Measurements from ENCODE around the gene WAPL. TPM values are rescaled to one million over a fixed set of nuclear protein-coding genes. Genes with fewer than 3 reads are reported as not detected.

The WAPL gene
- total and polyA plus RNA-seq, 2 of the 8 experiments (the other 6 are each of a cell fraction or from before 2014, with no cell fraction given), result 12.8 to 48.1 TPM

DNA sequence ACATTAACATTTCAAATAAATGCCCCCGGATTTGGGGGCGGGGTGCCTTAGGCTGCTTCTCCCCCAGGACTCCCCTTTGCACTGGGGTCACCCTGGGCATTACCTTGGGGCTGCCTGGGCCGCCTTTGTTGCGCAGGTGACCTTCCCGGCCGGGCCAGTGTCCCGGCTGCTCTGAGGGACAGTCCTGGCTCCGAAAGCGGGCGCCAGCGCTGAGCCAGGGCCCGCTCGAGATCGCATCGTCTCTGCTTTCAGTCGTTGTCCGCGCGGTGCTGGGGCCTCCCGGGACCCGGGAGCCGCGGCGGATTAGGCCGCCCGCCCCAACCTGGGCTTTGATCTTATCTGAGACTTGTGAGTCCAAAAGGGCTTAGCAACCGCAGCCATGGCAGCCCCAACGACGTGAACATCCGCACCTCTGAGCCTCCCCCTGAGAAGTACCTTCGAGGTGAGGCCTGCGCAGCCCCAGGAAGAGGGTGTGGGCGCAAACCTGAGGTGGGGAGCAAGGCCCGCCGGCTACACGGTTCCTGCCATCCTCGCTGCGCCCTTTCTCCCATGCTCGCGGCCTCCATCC lies 14.8 kb upstream of the WAPL start:
- WGBS, 2 experiments (ENCODE audit: extremely low coverage in 1 of 2, insufficient coverage in 1 of 2, insufficient read length in 1 of 2, insufficient replicate concordance in 2 of 2, low coverage in 1 of 2, low lambda C conversion rate in 2 of 2, missing lambda C conversion rate in 1 of 2), result 18% methylated on average over 40 of the region's 40 CpGs; no CpG with 5 or more reads in 1 of the 2 experiments
- POLR2A ChIA-PET (ENCODE audit: partially characterized antibody), result no interaction called here
- no peak for FAIRE-seq

More for the DNA sequence above, 14.8 kb upstream of the WAPL start:
- peak overlapping the region; percentile 83; the same call in 1 of the 2 replicates for H2BK12ac ChIP-seq (ENCODE audit: low read depth, low read length)
- peak overlapping the region; percentile 75 for H2BK120ac ChIP-seq (replicated peaks; ENCODE audit: low read depth, low read length)
- DNase-seq (ENCODE audit: low read depth in 1 of 2, low spot score in 2 of 2), result peak in 1 of 2 experiments; percentile 76
- H3K18ac ChIP-seq (ENCODE audit: extremely low read depth, low read length), result peak overlapping the region; percentile 85
- H3K27ac ChIP-seq (ENCODE audit: low read depth, low read length), result no peak overlapping the region
- H3K4me2 ChIP-seq (ENCODE audit: insufficient read depth in 1 of 2, low read depth in 2 of 2, low read length in 2 of 2), result peak overlapping the region; percentile 69 to 95
- H3K9ac ChIP-seq (replicated peaks in 1 of 4; ENCODE audit: extremely low read depth in 1 of 4, low read depth in 3 of 4, low read length in 3 of 4), result no peak overlapping the region; a peak in 1 of 7 replicates
- no peak overlapping the region for H3K23ac ChIP-seq (ENCODE audit: insufficient read length)
- H3K56ac ChIP-seq (replicated peaks; ENCODE audit: insufficient read length, low read depth, low read length), result no peak overlapping the region
- peaks cover 0 to 21% (median 10%) of the 10 kb centered on the region in 4 experiments; a peak in 5 of 7 replicates for H3K27me3 ChIP-seq (replicated peaks in 1 of 4; ENCODE audit: control insufficient read depth in 3 of 4, extremely low read depth in 1 of 4, insufficient read depth in 3 of 4, low read length in 3 of 4)
- H4K8ac ChIP-seq (ENCODE audit: extremely low read depth, insufficient read depth, low read length), result no peak overlapping the region; the same call in none of the 2 replicates
- no peak overlapping the region for H3K14ac ChIP-seq (ENCODE audit: insufficient read length)
- H2AFZ ChIP-seq (ENCODE audit: low read length), result peak overlapping the region; percentile 62
- TF ChIP-seq EZH2 (IDR thresholded peaks at IDR 0.05; ENCODE audit: low read depth, low read length, severe bottlenecking) (peak; percentile 39), FOSL1 (IDR thresholded peaks at IDR 0.05; ENCODE audit: insufficient read depth, low read depth, low read length) (no peak), MAX (IDR thresholded peaks at IDR 0.05) (peak; percentile 47; the same call in 1 of the 2 replicates), PHF8 (conservative IDR thresholded peaks at IDR 0.05; ENCODE audit: low read depth, low read length) (0 out of 2 replicates have a peak, but pooled peaks have one; percentile 22), YY1 (IDR thresholded peaks at IDR 0.05; ENCODE audit: low read depth, low read length) (peak; percentile 12; the same call in 1 of the 2 replicates), CHD1 (IDR thresholded peaks at IDR 0.05; ENCODE audit: low read depth, low read length) (no peak), SIN3A (conservative IDR thresholded peaks at IDR 0.05 in 1 of 2, IDR thresholded peaks at IDR 0.05 in 1 of 2; ENCODE audit: low read depth in 1 of 2, low read length in 2 of 2) (0 out of 4 replicates have a peak, but pooled peaks of 1 of the 2 experiments have one; percentile 27), TAF1 (IDR thresholded peaks at IDR 0.05; ENCODE audit: low read depth, low read length) (0 out of 2 replicates have a peak, but pooled peaks have one; percentile 13)
- no peaks in the 10 kb centered on the region for H3K79me1 ChIP-seq (ENCODE audit: low read depth, low read length)
- H3K4ac ChIP-seq (replicated peaks; ENCODE audit: insufficient read length, low read depth, low read length), result no peak overlapping the region
- H2BK20ac ChIP-seq (ENCODE audit: low read length), result no peak overlapping the region
- CTCF ChIA-PET (ENCODE audit: partially characterized antibody), result interaction anchor here (0.8 to 3.0 kb wide), 3 partner anchors 13 to 96 kb away, joined by 3 to 25 read pairs (median 7); partner anchors contain the start of gene WAPL
- H3K4me1 ChIP-seq (replicated peaks in 1 of 4; ENCODE audit: control insufficient read depth in 3 of 4, insufficient read depth in 4 of 4, low read length in 3 of 4), result peaks cover 6 to 22% (median 15%) of the 10 kb centered on the region in 4 experiments
- no peaks in the 10 kb centered on the region for H4K20me1 ChIP-seq (replicated peaks in 1 of 2; ENCODE audit: control insufficient read depth in 1 of 2, insufficient read depth in 2 of 2, low read length in 2 of 2)
- peak overlapping the region; percentile 92 for H4K91ac ChIP-seq (replicated peaks; ENCODE audit: insufficient read length, low read length)
- H2AK5ac ChIP-seq (ENCODE audit: low read depth, low read length), result no peak overlapping the region
- H3K79me2 ChIP-seq (ENCODE audit: control insufficient read depth in 1 of 2, insufficient read depth in 2 of 2, low read length in 2 of 2), result no peaks in the 10 kb centered on the region
- peak overlapping the region; percentile 18 to 80 (median 28); a peak in 7 of 8 replicates for H3K4me3 ChIP-seq (ENCODE audit: extremely low read depth in 1 of 4, insufficient read depth in 2 of 4, low read depth in 3 of 4, low read length in 4 of 4)
- H3K36me3 ChIP-seq (ENCODE audit: control insufficient read depth in 2 of 4, insufficient read depth in 4 of 4, low read length in 3 of 4), result no peaks in the 10 kb centered on the region
- H2BK15ac ChIP-seq (ENCODE audit: low read length), result no peak overlapping the region
- no peak overlapping the region; the same call in 1 of the 2 replicates for H2BK5ac ChIP-seq (ENCODE audit: low read depth, low read length)
- H3K23me2 ChIP-seq (ENCODE audit: low read depth, low read length), result peaks cover 8% of the 10 kb centered on the region; the same call in 1 of the 2 replicates
- H4K5ac ChIP-seq (ENCODE audit: insufficient read length, low read depth, low read length), result peak overlapping the region; percentile 25
- no peaks in the 10 kb centered on the region for H3K9me3 ChIP-seq (ENCODE audit: insufficient read depth in 2 of 2, low read depth in 1 of 2, low read length in 1 of 2)

All from H1 (cell line).